HepG2 (cell line): ENCODE data around the gene BEAN1. TPM values are rescaled to one million over a fixed set of nuclear protein-coding genes. Genes with fewer than 3 reads are reported as not detected.

Experiments
- ATAC-seq: fragments of 200-7000 bp; cut with Tn5 transposase; 3 replicates; pipeline ENCODE4 v1.9.1; 2020; ENCODE audit warnings: mild to moderate bottlenecking, moderate library complexity
- BruUV-seq: library from RNA; stranded (reverse); fragments of 400-500 nt; replicated peaks from 2 replicates; lab custom pipeline; 2021; lab: Mats Ljungman, UMichigan
- CTCF ChIA-PET: fragments of 300-600 bp; formaldehyde crosslinking; extraction: SDS; loops from one replicate; lab custom pipeline; 2021; ENCODE audit warnings: low total read pairs, inconsistent platforms, low intra/inter-chr PET ratio; lab: Yijun Ruan, JAX
- POLR2A ChIA-PET: fragments of 350-600 bp; sonication (Branson Sonifier 250); formaldehyde crosslinking; loops from one replicate; lab custom pipeline; 2020; ENCODE audit warnings: antibody characterized with exemption, inconsistent platforms; lab: Yijun Ruan, JAX
- DNase-seq: peaks from one replicate; pipeline ENCODE4 v3.0.0-alpha.2; 2015; ENCODE audit warnings: low spot score
- FAIRE-seq: peaks from 3 replicates; lab custom pipeline; 2011; peaks lifted over from hg19 to GRCh38; lab: Jason Lieb, UNC
- H2AFZ ChIP-seq: one replicate; pipeline ENCODE4 v1.6.1; 2011; ENCODE audit warnings: low read length, inconsistent platforms
- H3K27ac ChIP-seq: fragments of 300-600 bp; 3 replicates; pipeline ENCODE4 v1.8.0; 2011; ENCODE audit warnings: mixed run types, mild to moderate bottlenecking, mixed read lengths, low read length, inconsistent platforms; ENCODE audit not compliant: insufficient read depth; ENCODE audit errors: extremely low read length
- H3K27me3 ChIP-seq, 2 experiments: fragments of 200-600 bp in 1 of 2; 2 replicates in 1 of 2; 3 replicates in 1 of 2; pipeline versions ENCODE4 v1.6.0 to v1.8.0; 2011; ENCODE audit warnings: low read length in 2 of 2, mild to moderate bottlenecking in 2 of 2, moderate library complexity in 2 of 2, inconsistent platforms in 1 of 2; ENCODE audit not compliant: insufficient read depth in 2 of 2, control insufficient read depth in 1 of 2
- H3K36me3 ChIP-seq, 2 experiments: fragments of 200-600 bp in 1 of 2; replicated peaks in 1 of 2; 2 replicates in 1 of 2; 3 replicates in 1 of 2; pipeline versions ENCODE4 v1.5.1 to v1.8.0; 2011; ENCODE audit warnings: low read length in 2 of 2, inconsistent platforms in 1 of 2; ENCODE audit not compliant: insufficient read depth in 2 of 2, control insufficient read depth in 1 of 2
- H3K4me1 ChIP-seq: 2 replicates; pipeline ENCODE4 v1.5.1; 2012; ENCODE audit warnings: low read length, inconsistent platforms; ENCODE audit not compliant: insufficient read depth
- H3K4me2 ChIP-seq: 2 replicates; pipeline ENCODE4 v1.6.0; 2011; ENCODE audit warnings: low read depth, low read length, inconsistent platforms
- H3K4me3 ChIP-seq, 3 experiments: fragments of 200-600 bp in 1 of 3; sonication (generic), shearing (Covaris generic) in 1 of 3; replicated peaks in 1 of 3; 2 replicates each; pipeline ENCODE4 v1.5.1; 2011 to 2016; ENCODE audit warnings: low read length in 3 of 3, inconsistent platforms in 2 of 3, low read depth in 2 of 3, mild to moderate bottlenecking in 2 of 3, control low read depth in 1 of 3, mixed read lengths in 1 of 3; ENCODE audit not compliant: insufficient read depth in 1 of 3
- H3K79me2 ChIP-seq: one replicate; pipeline ENCODE4 v1.6.1; 2011; ENCODE audit warnings: low read length, inconsistent platforms; ENCODE audit not compliant: insufficient read depth
- H3K9ac ChIP-seq: 2 replicates; pipeline ENCODE4 v1.6.0; 2011; ENCODE audit warnings: mild to moderate bottlenecking, low read depth, low read length, inconsistent platforms; ENCODE audit not compliant: insufficient read depth
- H3K9me3 ChIP-seq: 2 replicates; pipeline ENCODE4 v1.5.1; 2012; ENCODE audit warnings: mild to moderate bottlenecking, low read length
- H4K20me1 ChIP-seq: 2 replicates; pipeline ENCODE4 v1.6.0; 2011; ENCODE audit warnings: inconsistent platforms, mild to moderate bottlenecking, low read length, moderate library complexity; ENCODE audit not compliant: insufficient read depth
- CTCF ChIP-seq: sonication (generic); formaldehyde crosslinking; IDR thresholded peaks from 2 replicates; pipeline ENCODE4 v1.5.0; 2020; ENCODE audit warnings: mild to moderate bottlenecking, missing genetic modification reagents, moderate library complexity
- KDM6A ChIP-seq: IDR thresholded peaks from 2 replicates; pipeline ENCODE4 v1.6.1; 2016; ENCODE audit warnings: low read depth
- MXD1 ChIP-seq: sonication (generic); formaldehyde crosslinking; IDR thresholded peaks from 2 replicates; pipeline ENCODE4 v1.4.0; 2020; ENCODE audit warnings: mild to moderate bottlenecking, missing genetic modification reagents
- POLR2G ChIP-seq: fragments of 200-400 bp; formaldehyde crosslinking; IDR thresholded peaks from 2 replicates; pipeline ENCODE4 v1.6.1; 2018; ENCODE audit warnings: mild to moderate bottlenecking, low read depth, low read length, moderate library complexity
- STAG1 ChIP-seq: sonication (generic); formaldehyde crosslinking; IDR thresholded peaks from 2 replicates; pipeline ENCODE4 v1.4.0; 2020; ENCODE audit warnings: missing genetic modification reagents
- ZNF609 ChIP-seq: sonication (generic); formaldehyde crosslinking; IDR thresholded peaks from 2 replicates; pipeline ENCODE4 v1.4.0; 2020; ENCODE audit warnings: mild to moderate bottlenecking, missing genetic modification reagents, borderline replicate concordance
- WGBS: methylation state at CpG from one replicate; pipeline ENCODE4 v1.1.6; 2017; ENCODE audit warnings: low lambda C conversion rate; 5-methylcytosine and 5-hydroxymethylcytosine counted together
- in situ Hi-C: cut with HindIII; loops from 2 replicates; pipeline ENCODE4 v1.10.0; 2017; ENCODE audit warnings: low pct_unique_long_range_greater_than_20kb; ENCODE audit not compliant: extremely low pct_ligation_motif_present
- intact Hi-C: fragments of 100-400 bp; cut with micrococcal nuclease; formaldehyde crosslinking; loops from one replicate; pipeline ENCODE4 v1.10.0; 2022; ENCODE audit not compliant: unreplicated experiment
- polyA plus RNA-seq, 8 experiments: library from polyadenylated mRNA; depleted of rRNA in 3 of 8; stranded (reverse) in 7 of 8; unstranded in 1 of 8; fragments of >200 nt; fragmentation: Illumina TruSeq in 4 of 8; extraction: Trizol in 4 of 8; gene quantifications; 2 replicates each; pipeline versions ENCODE4 v1.2.1 to v1.2.3, GENCODE V29; 2011 to 2016; ENCODE audit warnings: low read depth in 4 of 8, missing spikeins in 1 of 8, mixed read lengths in 1 of 8; ENCODE audit not compliant: insufficient read depth in 1 of 8
- total RNA-seq, 5 experiments: library from RNA; depleted of rRNA; stranded (reverse); fragments of >200 nt; fragmentation: Illumina TruSeq; extraction: Trizol; gene quantifications; 2 replicates each; pipeline ENCODE4 v1.2.3, GENCODE V29; 2016; ENCODE audit warnings: low read depth in 1 of 5

Gene BEAN1
- total and polyA plus RNA-seq, 2 of the 13 experiments (the other 11 are each of a cell fraction or from before 2014, with no cell fraction given), result 0.53 to 1.4 TPM

DNA sequence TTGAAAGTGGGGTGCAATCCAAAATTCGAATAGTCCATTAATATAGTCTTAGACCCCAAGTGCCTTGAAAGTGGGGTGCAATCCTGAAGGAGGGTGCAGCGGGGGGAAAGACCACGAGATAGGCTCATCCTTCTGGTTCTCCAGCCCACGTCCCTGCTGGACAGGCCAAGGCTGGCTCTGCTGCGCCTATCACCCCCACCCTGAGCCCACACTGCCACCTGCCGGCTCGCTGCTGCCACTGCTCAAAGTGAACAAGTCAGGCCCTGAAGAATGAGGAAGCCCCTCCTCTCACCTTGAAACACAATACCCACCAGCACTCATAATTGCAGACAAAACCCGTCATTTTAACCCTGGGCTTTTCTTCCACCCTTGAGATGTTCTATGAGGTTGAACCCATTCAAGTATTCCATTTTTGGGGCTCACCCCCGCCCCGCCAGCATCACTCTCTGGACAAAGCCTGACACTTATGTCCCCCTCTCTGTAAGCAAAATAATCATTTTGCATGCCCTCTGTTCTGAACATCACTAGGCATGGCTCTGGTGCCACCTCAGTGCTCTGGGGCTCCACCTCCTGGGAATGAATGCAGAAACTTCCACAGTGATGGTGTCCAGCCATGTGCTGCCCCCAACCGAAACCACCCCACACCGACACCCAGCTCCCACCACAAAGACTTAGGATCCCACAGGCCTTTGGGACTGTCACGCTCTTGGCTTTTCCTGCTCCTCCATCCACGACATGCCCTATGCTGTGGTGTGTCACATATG is 56.8 kb downstream of the BEAN1 start (continued):
- TF ChIP-seq ZNF609 (CRISPR knock-in tag) (no peak), KDM6A (no peak)

GRCh38 chr16:66484453-66485213 is 57.5 kb downstream of the BEAN1 start:
- CTCF ChIA-PET, result interaction anchor here (1.5 to 8.6 kb wide), 4 partner anchors 41 to 142 kb away, joined by 5 to 121 read pairs (median 10); no protein-coding TSS in a partner anchor
- no peak for DNase-seq
- POLR2A ChIA-PET, result no interaction called here

More at GRCh38 chr16:66484453-66485213, 57.5 kb downstream of the BEAN1 start:
- ATAC-seq (peak; percentile 18; the same call in 2 of the 3 replicates), FAIRE-seq (no peak)
- Histone ChIP-seq H4K20me1 (no peaks in the 10 kb centered on the region), H2AFZ (no peak overlapping the region), H3K4me2 (no peak overlapping the region; the same call in 1 of the 2 replicates), H3K4me1 (peaks cover 19% of the 10 kb centered on the region; the same call in 1 of the 2 replicates), H3K9me3 (no peaks in the 10 kb centered on the region), H3K27ac (no peak overlapping the region), H3K79me2 (no peaks in the 10 kb centered on the region), H3K4me3 (no peak overlapping the region), H3K36me3 (no peaks in the 10 kb centered on the region), H3K9ac (no peak overlapping the region), H3K27me3 (peaks cover 5 to 31% of the 10 kb centered on the region in 2 experiments)
- BruUV-seq, result no TSS peak
- intact Hi-C loops, result no loop called here
- WGBS, result 32% methylated on average over 15 of the region's 15 CpGs
- in situ Hi-C loops, result no loop called here
- TF ChIP-seq CTCF (CRISPR knock-in tag), result peak; percentile 63
- TF ChIP-seq STAG1 (CRISPR knock-in tag), result peak; percentile 41
- TF ChIP-seq MXD1, result 0 out of 2 replicates have a peak, but pooled peaks have one; percentile 26
- TF ChIP-seq POLR2G, result no peak
- TF ChIP-seq, all 625 proteins: peak for 3
